Left kidney (tissue), 2 donors: Measurements from ENCODE around the gene ZFYVE28. TPM values are rescaled to one million over a fixed set of nuclear protein-coding genes. Genes with fewer than 3 reads are reported as not detected.
"Not testable (repeated sequence)": the region's sequence is repeated elsewhere in the genome, so short reads cannot be mapped to it uniquely, and the experiment has no call there.

Experiments
- DNase-seq: peaks from one replicate; pipeline ENCODE4 v3.0.0-alpha.2; 2013
- polyA plus RNA-seq: library from polyadenylated mRNA; unstranded; fragments of 120-200 nt; gene quantifications from one replicate; pipeline ENCODE4 v1.2.1, GENCODE V29; 2013; ENCODE audit not compliant: insufficient read length

The ZFYVE28 gene
- polyA plus RNA-seq, 1 donor, result 2.7 TPM

DNA sequence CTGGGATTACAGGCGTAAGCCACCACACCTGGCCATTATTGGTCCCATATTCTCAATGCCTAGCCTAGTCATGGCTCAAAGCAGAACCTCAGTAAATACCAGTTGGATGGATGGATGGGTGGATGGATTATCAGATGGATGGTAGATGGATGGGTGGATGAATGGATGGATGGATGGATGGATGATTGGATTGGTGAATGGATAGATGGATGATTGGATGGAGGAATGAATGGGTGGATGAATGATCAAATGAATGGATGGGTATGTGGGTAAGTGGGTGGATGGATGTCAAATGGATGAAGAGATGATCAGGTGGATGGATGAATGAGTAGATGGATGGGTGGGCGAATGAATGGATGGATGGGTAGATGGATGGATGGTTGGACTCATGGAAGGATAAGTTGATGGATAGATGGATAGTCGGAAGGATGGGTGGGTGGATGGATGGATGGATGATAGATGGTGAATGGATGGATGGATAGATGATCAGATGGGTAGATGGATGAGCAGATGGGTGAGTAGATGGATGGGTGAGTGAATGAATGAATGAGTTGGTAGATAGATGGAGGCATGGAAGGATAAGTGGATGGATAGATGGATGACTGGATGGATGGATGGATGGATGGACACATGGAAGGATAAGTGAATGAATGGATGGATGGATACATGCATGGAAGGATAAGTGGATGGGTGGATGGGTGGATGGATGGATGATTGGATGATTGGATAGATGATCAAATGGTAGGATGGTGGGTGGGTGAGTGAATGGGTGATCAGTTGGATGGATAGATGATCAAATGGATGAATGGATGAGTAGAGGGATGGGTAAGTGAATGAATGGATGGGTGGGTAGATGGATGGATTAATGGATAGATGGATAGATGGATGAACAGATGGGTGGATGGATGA lies 28.5 kb upstream of the ZFYVE28 start:
- no peak for DNase-seq

DNA sequence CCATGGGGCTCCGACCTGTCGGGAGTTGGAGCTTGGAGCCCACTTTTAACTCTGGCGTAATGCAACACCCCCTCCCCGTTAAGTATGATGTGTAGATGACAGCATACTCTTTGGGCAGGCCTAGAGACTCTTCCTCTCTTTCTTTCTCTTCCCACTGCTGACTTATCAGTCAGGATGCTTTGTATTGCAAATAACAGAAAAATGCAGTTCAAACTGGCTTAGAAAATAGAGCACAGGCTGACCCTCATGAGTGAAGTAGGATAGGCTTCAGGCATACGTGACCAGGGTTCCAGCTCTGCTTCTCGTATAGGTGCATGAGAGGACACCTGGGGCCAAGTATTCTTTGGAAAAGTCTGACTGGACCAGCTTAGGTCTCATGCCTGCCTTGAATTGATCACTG lies 27.1 kb upstream of the ZFYVE28 start:
- no peak for DNase-seq

DNA sequence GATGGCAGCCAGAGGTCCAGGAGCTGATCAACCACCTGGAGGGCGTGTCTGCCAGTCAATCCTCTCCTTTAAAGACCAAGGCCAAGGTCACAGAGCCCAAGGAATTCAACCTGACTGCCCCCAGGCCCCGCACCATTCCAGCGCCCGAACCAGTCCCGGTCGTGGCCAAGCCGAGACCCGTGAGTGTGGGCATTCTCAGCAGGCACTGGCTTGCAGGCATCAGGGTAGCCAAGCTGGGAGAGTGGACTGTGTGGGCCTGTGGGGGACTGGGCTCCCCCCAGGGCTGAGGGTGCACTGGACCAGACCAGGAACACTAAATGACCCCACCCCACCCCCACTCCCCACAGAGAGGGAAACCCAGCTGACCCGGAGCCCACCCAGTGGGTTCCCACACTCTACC lies 26.7 kb upstream of the ZFYVE28 start:
- no peak for DNase-seq

DNA sequence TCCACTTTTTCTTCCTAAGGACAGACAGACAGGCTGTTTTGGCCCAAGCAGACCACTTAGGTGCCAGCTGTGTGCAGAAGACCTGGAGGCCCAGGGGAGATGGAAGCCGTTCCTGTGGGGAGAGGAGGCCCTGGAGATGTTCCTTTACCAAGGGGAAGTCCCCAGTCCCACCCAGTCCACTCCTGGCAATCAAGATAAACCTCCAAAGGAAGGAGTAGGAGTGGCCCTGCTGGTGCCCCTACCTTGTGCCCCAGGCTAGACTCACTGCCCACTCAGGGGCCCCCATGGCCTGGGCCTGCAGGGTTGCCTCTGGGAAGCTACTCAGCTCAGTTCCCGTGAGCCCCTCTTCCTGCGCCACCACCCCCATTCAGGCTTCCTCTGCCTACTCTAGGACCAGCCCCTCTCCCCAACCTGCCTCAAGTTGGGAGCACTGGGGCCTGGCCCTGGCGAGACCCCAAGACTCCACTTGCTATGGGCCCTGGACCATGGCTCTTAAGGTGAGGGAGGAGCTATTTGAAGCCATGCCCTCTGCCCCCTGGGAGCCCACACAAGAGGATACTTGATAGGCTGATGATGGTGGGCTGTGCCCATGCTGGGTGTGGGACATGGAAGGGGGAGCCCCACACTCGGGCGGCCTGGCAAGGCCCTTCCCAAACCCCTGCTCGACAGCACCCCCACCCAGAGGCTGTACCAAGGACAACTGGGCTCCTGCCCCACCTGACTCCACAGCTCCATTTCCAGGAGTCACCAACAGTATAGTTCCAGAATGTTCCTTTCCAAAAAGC lies 25.7 kb upstream of the ZFYVE28 start:
- DNase-seq, result no peak

DNA sequence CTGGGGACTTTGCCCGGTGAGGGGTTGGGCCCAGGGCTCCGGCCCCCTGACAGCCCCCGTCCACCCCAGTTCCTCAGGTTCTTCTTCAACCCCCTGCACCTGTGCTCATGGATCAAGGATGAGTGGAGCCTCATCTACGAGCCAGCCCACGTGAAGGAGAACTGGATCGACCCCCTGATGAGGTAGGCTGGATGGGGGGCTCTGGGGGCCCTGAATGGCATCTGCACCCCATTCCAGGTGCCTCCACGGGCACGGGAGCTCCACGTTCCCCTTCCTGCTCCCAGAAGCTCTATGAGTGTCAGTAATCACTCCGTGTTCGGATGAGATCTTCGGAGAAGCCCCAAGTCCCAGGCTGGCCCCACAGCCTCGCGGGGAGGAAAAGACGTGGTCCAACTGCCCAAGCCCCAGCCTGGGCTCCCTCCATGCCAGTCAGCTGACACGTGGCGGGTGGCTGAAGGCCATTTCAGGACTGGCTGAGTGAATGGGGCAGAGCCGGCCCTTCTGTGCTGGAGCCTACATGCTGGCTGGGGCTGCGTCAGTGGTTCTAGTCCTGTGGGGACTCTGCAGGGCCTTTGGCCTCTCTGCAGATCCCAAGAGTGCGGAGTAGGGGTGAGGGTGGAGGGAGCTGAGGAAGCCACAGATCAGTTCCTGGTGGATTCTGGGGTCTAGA lies 24.8 kb upstream of the ZFYVE28 start:
- no peak for DNase-seq

DNA sequence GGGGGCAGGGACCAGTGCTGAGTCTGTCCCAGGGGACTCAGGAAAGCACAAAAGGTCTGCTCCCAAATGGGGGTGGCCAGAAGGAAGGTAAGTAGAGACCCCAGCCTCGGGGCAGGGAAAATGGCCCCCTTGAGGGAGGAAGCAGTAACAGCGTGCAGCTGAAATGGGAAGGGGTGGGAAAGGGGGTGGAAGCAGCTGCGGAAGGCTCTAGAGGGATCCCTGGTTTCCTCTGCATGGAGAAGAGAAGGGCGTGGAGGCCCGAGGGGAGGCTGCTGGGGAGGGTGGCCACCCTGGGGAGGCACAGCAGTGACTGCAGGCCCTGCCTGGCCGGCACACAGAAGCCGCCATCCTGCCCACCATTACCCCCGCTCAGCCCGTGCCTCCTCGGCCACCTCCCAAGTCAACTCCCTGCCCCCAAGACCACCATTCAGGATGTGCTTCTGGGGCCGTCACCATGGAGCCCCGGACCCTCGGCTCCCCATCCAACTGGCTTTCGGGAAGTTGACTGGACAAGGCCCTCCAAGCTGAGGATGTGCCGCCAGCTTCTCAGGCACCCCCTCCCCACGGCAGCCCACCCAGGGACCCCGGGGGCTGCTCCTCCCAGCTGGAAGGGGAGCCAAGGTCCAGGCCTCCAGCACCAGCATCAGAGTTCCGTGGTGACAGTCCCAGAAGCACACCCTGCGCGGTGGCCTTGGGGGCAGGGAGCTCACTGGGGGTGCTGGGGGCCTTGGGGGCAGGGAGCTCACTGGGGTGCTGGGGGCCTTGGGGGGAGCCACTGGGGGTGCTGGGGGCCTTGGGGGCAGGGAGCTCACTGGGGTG lies 23.9 kb upstream of the ZFYVE28 start:
- DNase-seq, result no peak

DNA sequence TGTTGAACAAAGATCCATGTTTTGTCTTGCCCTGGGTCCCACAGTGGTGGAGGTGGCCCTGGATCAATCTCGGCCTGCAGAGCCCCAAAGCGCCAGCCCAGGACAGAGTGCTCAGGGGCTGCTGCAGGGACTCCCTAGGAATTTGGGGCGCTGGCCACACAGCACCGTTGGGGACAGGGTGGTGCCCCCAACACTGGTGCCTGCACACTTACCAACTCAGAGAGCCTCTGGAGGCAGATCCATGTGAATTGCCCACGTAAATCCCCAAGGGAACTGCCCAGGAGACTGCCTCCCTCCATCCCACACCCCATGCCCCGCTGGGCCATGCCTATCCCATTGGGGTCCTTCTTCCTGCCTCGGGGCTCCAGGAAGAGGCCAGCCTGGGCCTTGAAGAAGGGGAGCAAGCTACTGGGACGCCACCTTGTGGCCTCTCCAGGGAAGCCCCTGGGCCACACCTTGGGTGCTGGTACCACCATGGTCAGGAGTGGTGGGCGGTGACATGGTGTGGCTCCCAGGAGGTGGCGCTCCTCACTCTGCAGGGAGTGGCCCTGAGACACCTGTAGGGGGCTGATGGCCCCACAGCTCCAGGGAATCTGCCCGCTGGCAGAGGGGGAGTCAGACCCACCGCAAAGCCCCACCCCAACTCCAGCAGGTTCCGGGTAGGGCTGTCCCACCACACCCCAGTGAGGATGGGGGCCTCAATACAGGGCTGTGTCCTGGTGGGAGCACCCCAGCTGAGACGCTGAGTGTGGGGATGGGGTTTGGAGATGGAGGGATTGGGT lies 23.1 kb upstream of the ZFYVE28 start:
- no peak for DNase-seq

DNA sequence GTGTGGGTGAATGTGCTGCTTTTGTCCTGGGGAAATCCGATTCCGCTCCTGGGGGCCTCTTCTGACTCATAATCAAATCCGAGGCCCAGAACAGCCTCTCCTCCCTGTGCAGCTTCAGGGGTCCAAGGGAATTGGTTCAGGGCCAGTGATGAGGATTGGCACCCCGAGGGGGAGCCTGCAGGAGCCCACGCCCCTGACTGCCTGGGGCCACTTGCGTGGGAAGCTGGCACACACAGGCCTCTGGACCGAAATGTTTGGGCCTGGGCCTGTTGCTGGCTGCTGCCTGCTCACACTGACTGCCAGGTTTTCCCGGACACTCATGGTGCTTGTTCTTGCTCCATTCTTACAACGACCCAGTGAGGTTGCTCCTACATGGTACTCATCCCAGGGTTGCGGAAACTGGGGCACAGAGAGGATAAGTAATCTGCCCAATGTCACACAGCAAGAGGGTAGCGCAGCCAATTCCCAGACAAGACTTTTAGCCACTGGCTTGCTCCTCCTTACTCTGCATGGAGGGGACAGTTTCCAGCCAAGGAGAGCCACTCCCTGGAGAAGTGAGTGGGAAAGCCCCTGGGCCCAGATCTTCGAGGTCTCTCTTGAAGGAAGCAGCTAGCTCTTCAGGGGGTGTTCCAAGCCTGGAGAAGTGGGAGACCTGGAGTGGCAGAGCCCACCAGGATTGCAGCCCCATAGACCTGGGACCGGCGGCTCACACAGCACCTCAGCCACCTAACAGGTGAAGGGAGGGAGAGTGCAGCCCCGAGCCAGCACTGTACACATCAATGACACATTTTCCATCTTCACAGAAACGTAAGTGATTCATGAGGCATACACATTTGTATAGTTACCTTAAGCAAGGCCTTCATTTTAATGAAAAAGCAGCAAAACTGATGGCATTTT lies 20.6 kb upstream of the ZFYVE28 start:
- no peak for DNase-seq

DNA sequence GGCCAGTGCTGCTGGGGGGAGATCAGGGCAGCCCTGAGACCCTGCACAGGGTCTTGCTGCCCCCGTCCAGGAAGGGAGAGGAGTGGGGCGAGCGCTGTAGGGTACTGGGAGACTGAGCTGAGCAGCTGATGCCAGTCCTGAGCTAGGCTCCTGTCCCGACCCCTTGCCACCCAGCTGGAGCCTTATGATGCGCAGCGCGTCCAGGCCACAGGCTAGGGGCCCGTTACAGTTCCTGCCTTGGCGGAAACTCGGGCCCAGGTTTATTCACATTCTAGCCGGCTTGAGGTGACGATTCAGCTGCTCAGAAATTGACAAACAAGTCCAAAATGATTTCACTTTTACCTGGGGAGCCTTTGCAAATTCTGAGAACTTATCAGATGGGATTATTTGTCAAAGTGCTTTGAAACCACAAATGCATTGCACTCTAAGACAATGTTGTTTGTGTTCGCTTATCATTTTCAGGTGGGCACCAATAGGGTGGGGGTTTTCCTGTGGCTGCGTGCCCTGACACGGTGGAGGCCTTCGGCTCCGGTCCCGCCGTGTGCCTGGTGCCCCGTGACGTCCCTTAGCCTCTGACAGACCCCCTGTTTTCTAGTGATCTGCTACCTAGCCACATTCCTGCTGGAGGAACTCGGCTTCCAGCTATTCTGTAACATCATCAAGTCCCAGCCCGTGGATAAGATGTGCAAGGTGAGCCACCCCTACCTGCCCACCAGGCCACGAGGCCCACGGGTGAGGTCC lies 19.2 kb upstream of the ZFYVE28 start:
- DNase-seq, result no peak

DNA sequence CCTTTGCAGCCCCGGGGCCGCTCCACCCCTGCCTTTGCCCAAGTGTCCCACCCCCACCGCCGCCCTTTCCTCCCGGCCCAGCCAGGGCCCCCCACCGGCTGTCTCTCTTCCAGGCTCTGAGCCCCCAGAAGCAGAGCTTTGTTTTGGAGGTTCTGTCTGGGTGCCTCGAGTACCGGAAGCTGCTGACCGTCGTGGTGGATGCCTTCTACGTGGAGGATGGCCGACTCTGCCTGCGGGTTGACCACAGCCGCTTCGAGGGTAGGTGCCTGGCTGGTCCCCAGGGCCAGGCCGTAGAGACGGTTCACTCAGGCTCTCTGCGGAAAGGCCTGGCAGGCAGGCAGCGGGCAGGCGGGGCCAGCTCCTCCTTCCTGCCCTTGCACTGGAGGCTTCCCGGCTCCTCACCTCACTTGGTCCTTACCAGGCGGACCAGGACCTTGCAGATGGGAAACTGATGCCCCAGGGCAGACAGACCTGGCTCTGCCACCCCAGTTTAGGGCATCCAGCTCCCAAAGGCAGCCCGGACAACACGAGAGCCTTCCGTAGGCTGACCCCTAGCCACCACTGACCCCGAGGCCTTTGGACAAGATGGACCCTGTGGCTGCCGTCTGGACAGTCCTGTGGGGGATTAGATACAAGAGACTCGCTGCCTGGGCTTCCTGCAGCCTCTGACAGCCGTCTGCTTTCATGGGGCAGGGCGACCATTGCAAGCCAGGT lies 18.5 kb upstream of the ZFYVE28 start:
- DNase-seq, result no peak

DNA sequence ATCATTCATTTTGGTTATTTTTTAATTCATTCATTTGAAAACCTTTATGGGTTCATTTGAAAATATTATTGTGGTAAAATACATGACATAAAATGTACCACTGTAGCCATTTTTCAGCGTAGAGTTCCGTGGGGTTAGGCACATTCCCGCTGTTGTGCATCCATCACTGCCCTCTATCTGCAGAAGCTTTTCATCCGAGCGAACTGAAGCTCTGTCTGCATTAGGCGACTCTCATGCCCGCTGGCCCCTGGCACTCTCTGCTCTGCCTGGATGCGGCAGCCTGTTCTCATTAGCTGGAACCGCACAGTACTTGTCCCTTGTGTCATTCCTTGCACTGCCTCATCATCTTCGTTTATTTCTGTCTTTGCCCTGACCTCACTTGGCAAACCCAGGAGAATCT lies 17.9 kb upstream of the ZFYVE28 start:
- DNase-seq, result no peak

DNA sequence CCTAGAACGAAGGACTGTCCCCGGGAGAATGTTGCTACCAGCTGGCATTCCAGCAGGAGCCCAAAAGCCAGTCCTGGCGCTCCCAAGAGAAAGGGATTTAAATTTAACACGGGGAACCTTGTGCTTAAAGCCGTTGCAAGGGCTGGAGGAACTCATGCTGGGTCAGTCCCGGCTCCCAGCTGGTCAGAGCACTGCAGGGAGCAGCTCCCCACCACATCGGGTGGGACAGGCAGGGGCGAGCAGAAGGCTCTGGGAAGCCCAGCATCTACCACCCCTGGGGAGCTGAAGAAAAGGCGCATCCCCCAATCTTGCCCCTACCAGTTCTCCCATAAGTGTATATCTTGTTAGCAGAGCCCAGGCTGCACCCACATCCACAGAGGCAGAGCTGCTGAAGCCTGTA lies 16.0 kb upstream of the ZFYVE28 start:
- no peak for DNase-seq

DNA sequence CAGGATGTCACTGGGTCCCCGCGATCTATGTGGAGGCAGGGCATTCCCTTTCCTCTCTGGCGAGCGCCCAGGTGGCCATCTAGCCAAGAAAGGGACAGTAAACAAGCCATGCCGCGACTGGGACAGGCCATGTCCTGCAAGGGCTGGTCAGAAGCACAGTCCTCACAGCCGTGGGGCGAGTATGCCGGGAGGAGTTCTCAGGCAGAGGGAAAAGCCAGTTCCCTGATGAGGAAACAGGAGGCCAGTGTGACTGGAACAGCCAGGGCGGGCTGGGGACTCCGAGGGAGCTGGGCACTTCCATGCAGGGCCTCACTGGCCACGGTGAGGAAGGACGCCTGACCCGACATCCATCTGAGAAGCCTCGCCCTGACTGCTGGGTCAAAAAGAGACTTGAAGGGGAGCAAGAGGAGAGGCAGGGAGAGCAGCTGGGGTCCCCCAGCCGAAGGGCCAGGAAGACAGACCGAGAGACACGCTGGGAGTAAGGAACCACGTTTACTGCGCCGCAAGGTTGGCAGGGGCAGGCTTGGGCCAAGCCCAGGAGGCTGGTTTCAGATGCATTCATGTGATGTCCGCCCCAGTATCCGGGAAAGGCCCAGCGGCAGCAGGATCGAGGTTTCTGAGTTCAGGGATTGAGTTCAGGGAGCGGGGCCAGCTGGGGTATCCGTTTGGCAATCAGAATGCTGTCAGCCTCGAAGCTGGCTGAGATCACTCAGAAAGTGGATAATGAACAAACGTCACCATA lies 15.3 kb upstream of the ZFYVE28 start:
- no peak for DNase-seq

DNA sequence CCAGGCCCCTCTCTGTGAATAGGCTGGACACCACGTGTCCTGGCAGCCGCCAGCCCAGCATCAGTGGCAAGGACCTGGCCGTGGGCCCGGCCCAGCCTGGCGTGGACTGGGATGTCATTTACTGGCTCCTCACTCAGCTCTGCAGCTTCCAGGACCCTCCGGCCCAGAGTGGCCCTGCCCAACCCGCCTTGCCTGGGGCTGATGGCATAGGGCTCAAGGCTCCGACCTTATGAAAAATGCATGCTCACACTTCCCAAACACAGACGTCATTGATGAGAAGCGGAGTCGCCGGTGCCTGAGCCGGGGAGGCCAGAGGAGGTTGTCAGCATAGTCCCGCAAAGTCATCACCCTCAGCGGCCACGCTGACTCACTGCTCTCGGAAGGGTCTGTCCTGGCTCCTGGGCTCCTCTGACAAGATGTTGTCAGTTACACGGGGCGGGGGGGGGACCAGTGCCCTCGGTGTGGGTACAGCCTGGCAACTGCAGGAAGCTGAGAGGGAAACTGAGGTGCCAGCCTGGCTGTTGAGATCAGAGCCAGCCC lies 14.6 kb upstream of the ZFYVE28 start:
- DNase-seq, result no peak

DNA sequence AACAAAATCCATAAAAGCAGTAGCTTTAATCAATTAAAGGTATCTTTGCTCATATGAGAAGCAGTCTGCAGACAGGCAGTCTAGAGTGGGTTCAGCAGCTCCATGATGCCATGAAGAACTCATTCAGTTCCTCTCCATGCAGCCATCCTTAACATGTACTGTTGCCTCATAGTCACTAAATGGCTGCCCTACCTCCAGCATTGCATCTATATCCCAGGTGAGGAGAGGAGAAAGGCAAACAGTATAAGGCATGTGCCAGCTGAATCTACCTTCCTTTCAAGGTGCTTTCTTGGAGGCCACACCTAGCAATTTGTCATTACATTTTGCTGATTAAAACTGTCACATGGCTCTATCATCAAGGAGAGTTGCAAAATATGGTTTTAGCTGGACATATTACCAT lies 13.6 kb upstream of the ZFYVE28 start:
- no peak for DNase-seq

DNA sequence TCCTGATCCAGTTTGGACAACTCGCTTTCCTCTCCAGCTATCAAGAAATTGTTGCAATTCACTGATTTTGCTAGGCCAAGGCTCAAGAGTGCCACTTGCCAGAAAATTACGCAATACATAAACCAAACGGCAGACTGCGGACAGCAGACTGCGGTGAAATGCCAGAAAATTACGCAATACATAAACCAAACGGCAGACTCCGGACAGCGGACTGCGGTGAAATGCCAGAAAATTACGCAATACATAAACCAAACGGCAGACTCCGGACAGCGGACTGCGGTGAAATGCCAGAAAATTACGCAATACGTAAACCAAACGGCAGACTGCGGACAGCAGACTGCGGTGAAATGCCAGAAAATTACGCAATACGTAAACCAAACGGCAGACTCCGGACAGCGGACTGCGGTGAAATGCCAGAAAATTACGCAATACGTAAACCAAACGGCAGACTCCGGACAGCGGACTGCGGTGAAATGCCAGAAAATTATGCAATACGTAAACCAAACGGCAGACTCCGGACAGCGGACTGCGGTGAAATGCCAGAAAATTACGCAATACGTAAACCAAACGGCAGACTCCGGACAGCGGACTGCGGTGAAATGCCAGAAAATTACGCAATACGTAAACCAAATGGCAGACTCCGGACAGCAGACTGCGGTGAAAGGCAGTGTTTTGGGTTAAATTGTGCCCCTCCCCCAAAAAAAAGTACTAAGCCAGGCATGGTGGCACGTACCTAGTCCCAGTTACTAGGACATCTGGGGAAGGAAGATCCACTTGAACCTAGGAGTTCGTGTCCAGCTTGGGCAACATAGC lies 11.7 kb upstream of the ZFYVE28 start:
- not testable (repeated sequence) for DNase-seq
